H1 (cell line): ENCODE data around the gene OR56A1.

Experiments used
- ATF3 ChIP-seq: IDR thresholded peaks from 2 replicates; pipeline ENCODE4 v1.6.1; 2011; ENCODE audit warnings: low read depth, mild to moderate bottlenecking, low read length; ENCODE audit not compliant: insufficient read depth
- CTCF ChIP-seq, 3 experiments: IDR thresholded peaks; 1 replicate in 2 of 3; 2 replicates in 1 of 3; pipeline versions ENCODE4 v1.5.1 to v1.6.1; 2011; ENCODE audit warnings: low read length in 3 of 3, mild to moderate bottlenecking in 3 of 3, inconsistent platforms in 2 of 3, low read depth in 1 of 3, moderate library complexity in 1 of 3; ENCODE audit not compliant: insufficient read depth in 1 of 3; ENCODE audit errors: control extremely low read depth in 1 of 3
- E2F6 ChIP-seq: IDR thresholded peaks from 2 replicates; pipeline ENCODE4 v1.6.1; 2012; ENCODE audit warnings: inconsistent platforms
- POLR2A ChIP-seq, 2 experiments: IDR thresholded peaks; 1 replicate in 1 of 2; 2 replicates in 1 of 2; pipeline ENCODE4 v1.6.1; 2011; ENCODE audit warnings: low read depth in 2 of 2, low read length in 2 of 2, mild to moderate bottlenecking in 2 of 2; ENCODE audit errors: control extremely low read depth in 1 of 2
- SIRT6 ChIP-seq: IDR thresholded peaks from one replicate; pipeline ENCODE4 v1.7.1; 2012; ENCODE audit warnings: low read length, inconsistent platforms
- TCF12 ChIP-seq: IDR thresholded peaks from 2 replicates; pipeline ENCODE4 v1.6.1; 2011; ENCODE audit warnings: low read depth, mild to moderate bottlenecking, low read length

- no peak for TF ChIP-seq SIRT6
- no peak for TF ChIP-seq CTCF (IDR thresholded peaks at IDR 0.05; ENCODE audit: control extremely low read depth in 1 of 3, insufficient read depth in 1 of 3, low read depth in 1 of 3, low read length in 3 of 3)
- no peak for TF ChIP-seq E2F6
- no peak for TF ChIP-seq ATF3
- no peak for TF ChIP-seq POLR2A (IDR thresholded peaks at IDR 0.05; ENCODE audit: control extremely low read depth in 1 of 2, low read depth in 2 of 2, low read length in 2 of 2)
- TF ChIP-seq TCF12: no peak
Observed at GRCh38 chr11:6006846-6007245, 23.7 kb downstream of the OR56A1 start, which contains the start of gene OR56A4.
